ENCODE data around the gene RPL21. TPM values are rescaled to one million over a fixed set of nuclear protein-coding genes. Genes with fewer than 3 reads are reported as not detected.

The RPL21 gene
- total and polyA plus RNA-seq, 2 donors (not counting 1 experiment from before 2014, with no cell fraction given) = 1,937 to 2,245 TPM

DNA sequence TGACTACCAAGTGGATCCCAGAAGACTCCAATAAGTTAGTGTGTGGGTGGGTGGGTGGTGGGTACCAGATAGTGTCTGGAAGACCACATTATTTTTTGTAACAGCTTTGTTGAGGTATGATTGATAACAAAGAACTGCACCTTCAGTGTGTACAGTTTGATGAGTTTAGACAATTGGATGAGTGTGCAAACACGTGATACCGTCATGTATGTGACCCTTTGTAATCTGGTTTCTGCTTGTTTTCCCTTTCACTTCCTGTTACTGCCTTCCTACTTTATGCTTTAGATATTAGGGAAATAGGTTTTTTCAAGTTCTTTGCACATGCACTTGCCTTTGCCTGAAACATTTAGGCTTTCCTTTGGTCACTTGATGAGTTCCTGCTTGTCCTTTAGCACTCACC, 8.5 kb downstream of the RPL21 start:
- ChIA-PET POLR2A (interaction anchor here (1.4 kb wide), 1 partner anchor 9 kb away, joined by 3 read pairs; the partner anchor contains the start of gene RPL21), CTCF (interaction anchor here (2.1 kb wide), 1 partner anchor 12 kb away, joined by 11 read pairs; the partner anchor contains the start of gene RASL11A)
- H3K27me3 ChIP-seq (replicated peaks in 1 of 4; ENCODE audit: control extremely low read depth in 1 of 4, control insufficient read depth in 3 of 4, insufficient read depth in 4 of 4, low read length in 3 of 4) = no peaks in the 10 kb centered on the region
- Mint-ChIP-seq H3K4me3 (peak overlapping the region; percentile 57), H3K9me3 (ENCODE audit: insufficient read depth) (no peaks in the 10 kb centered on the region), H3K27me3 (no peaks in the 10 kb centered on the region), H3K4me1 (peaks cover 50% of the 10 kb centered on the region), H3K27ac (peak overlapping the region; percentile 93)
- TF ChIP-seq EZH2 (IDR thresholded peaks at IDR 0.05; ENCODE audit: borderline replicate concordance, insufficient read depth, low read depth, low read length, poor library complexity, severe bottlenecking) (no peak), CTCF (IDR thresholded peaks at IDR 0.05) (no peak)
- no peaks in the 10 kb centered on the region for H4K20me1 ChIP-seq (ENCODE audit: control insufficient read depth, insufficient read depth, low read length, poor library complexity, severe bottlenecking)
- peak; percentile 72 for ATAC-seq (ENCODE audit: low read depth)
- H3K4me3 ChIP-seq (ENCODE audit: control extremely low read depth in 1 of 5, extremely low read depth in 1 of 5, insufficient read depth in 1 of 5, low read depth in 2 of 5, low read length in 4 of 5) = no peak overlapping the region
- DNase-seq = peak; percentile 64
- peaks cover 0 to 45% of the 10 kb centered on the region in 2 experiments for H3K36me3 ChIP-seq (replicated peaks in 1 of 2; ENCODE audit: control extremely low read depth in 1 of 2, control insufficient read depth in 1 of 2, extremely low read depth in 1 of 2, insufficient read depth in 2 of 2, low read length in 1 of 2)
- no CpG with 5 or more reads among the region's 2 CpGs for WGBS (ENCODE audit: insufficient coverage)
- no peak overlapping the region for H2AFZ ChIP-seq (ENCODE audit: insufficient read depth, low read depth, low read length, poor library complexity, severe bottlenecking)
- peaks cover 22% of the 10 kb centered on the region in 2 donors for H3K4me1 ChIP-seq (ENCODE audit: control insufficient read depth in 2 of 2, insufficient read depth in 2 of 2, low read length in 2 of 2)
- intact Hi-C loops (cut with micrococcal nuclease) = loop anchor here (1.0 to 10.0 kb wide), 3 partner anchors 9 to 785 kb away; partner anchors contain the start of genes RASL11A and RPL21
- H3K79me2 ChIP-seq (ENCODE audit: control insufficient read depth, insufficient read depth, low read length) = peaks cover 17% of the 10 kb centered on the region
- peak overlapping the region; percentile 30 for H3K4me2 ChIP-seq (replicated peaks; ENCODE audit: low read depth, low read length, poor library complexity, severe bottlenecking)
- peak overlapping the region; percentile 45 to 58 for H3K27ac ChIP-seq (ENCODE audit: low read length in 2 of 2)
- H3K9ac ChIP-seq (ENCODE audit: low read length) = no peak overlapping the region
- no peaks in the 10 kb centered on the region for H3K9me3 ChIP-seq (ENCODE audit: control extremely low read depth in 1 of 3, control insufficient read depth in 2 of 3, insufficient read depth in 1 of 3, low read length in 2 of 3)

DNA sequence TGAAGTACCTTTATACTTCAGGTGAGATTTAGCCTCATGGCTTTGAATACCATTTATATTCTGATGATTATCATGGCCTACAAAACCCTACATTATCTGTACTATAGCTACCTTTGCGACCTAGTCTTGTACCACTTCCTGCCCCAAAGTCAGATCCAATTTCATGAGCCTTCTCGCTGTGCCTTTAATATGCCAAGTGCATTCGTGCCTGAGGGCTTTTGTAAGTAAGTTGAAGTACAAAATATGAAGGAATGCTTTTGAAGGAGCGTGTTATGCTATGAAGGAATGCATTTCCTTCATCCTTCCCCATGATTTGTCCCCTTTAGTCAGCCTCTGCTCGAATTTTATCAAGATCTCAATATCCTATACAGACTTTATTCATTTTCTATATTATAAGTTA, 10.0 kb downstream of the RPL21 start:
- POLR2A ChIA-PET = no interaction called here
- no peak overlapping the region for H3K4me3 ChIP-seq (ENCODE audit: control extremely low read depth in 1 of 5, extremely low read depth in 1 of 5, insufficient read depth in 1 of 5, low read depth in 2 of 5, low read length in 4 of 5)
- Mint-ChIP-seq H3K9me3 (ENCODE audit: insufficient read depth) (no peaks in the 10 kb centered on the region), H3K27me3 (no peaks in the 10 kb centered on the region), H3K4me1 (peaks cover 50% of the 10 kb centered on the region), H3K4me3 (no peak overlapping the region), H3K27ac (peak overlapping the region; percentile 62)
- H3K79me2 ChIP-seq (ENCODE audit: control insufficient read depth, insufficient read depth, low read length) = peaks cover 16% of the 10 kb centered on the region
- H3K36me3 ChIP-seq (replicated peaks in 1 of 2; ENCODE audit: control extremely low read depth in 1 of 2, control insufficient read depth in 1 of 2, extremely low read depth in 1 of 2, insufficient read depth in 2 of 2, low read length in 1 of 2) = peaks cover 0 to 34% of the 10 kb centered on the region in 2 experiments
- no CpG with 5 or more reads among the region's 5 CpGs for WGBS (ENCODE audit: insufficient coverage)
- H3K4me1 ChIP-seq (ENCODE audit: control insufficient read depth in 2 of 2, insufficient read depth in 2 of 2, low read length in 2 of 2) = peaks cover 22% of the 10 kb centered on the region in 2 donors
- H3K27ac ChIP-seq (ENCODE audit: low read length in 2 of 2) = peak overlapping the region; percentile 45 to 58
- H3K9me3 ChIP-seq (ENCODE audit: control extremely low read depth in 1 of 3, control insufficient read depth in 2 of 3, insufficient read depth in 1 of 3, low read length in 2 of 3) = no peaks in the 10 kb centered on the region
- H3K4me2 ChIP-seq (replicated peaks; ENCODE audit: low read depth, low read length, poor library complexity, severe bottlenecking) = no peak overlapping the region
- no peaks in the 10 kb centered on the region for H3K27me3 ChIP-seq (replicated peaks in 1 of 4; ENCODE audit: control extremely low read depth in 1 of 4, control insufficient read depth in 3 of 4, insufficient read depth in 4 of 4, low read length in 3 of 4)
- CTCF ChIA-PET = interaction anchor here (1.8 kb wide), 1 partner anchor 9 kb away, joined by 6 read pairs; the partner anchor contains the start of gene RASL11A
- TF ChIP-seq EZH2 (IDR thresholded peaks at IDR 0.05; ENCODE audit: borderline replicate concordance, insufficient read depth, low read depth, low read length, poor library complexity, severe bottlenecking) (no peak), CTCF (IDR thresholded peaks at IDR 0.05) (no peak)
- H4K20me1 ChIP-seq (ENCODE audit: control insufficient read depth, insufficient read depth, low read length, poor library complexity, severe bottlenecking) = no peaks in the 10 kb centered on the region
- no peak for DNase-seq
- ATAC-seq (ENCODE audit: low read depth) = no peak
- no peak overlapping the region for H2AFZ ChIP-seq (ENCODE audit: insufficient read depth, low read depth, low read length, poor library complexity, severe bottlenecking)
- intact Hi-C loops (cut with micrococcal nuclease) = loop anchor here (10.0 kb wide), 1 partner anchor 783 kb away; no protein-coding TSS in a partner anchor
- no peak overlapping the region for H3K9ac ChIP-seq (ENCODE audit: low read length)
